Mucosa of rectum (tissue), 2 donors: ENCODE results near the gene SLC6A7.

Source experiments
- H3K27ac ChIP-seq, 2 donors: one replicate each; pipeline ENCODE4 v1.7.0; 2013; ENCODE audit warnings: inconsistent platforms in 2 of 2, low read depth in 2 of 2, low read length in 2 of 2
- H3K27me3 ChIP-seq, 2 donors: one replicate each; pipeline ENCODE4 v1.7.0; 2013; ENCODE audit warnings: low read length in 2 of 2; ENCODE audit not compliant: control insufficient read depth in 2 of 2, insufficient read depth in 2 of 2
- H3K36me3 ChIP-seq, 2 donors: one replicate each; pipeline ENCODE4 v1.7.0; 2013; ENCODE audit warnings: low read length in 2 of 2; ENCODE audit not compliant: control insufficient read depth in 2 of 2, insufficient read depth in 2 of 2
- H3K4me1 ChIP-seq, 2 donors: one replicate each; pipeline ENCODE4 v1.7.0; 2013; ENCODE audit warnings: low read length in 2 of 2, mild to moderate bottlenecking in 1 of 2; ENCODE audit not compliant: control insufficient read depth in 2 of 2, insufficient read depth in 2 of 2
- H3K4me3 ChIP-seq, 2 donors: one replicate each; pipeline ENCODE4 v1.7.0; 2013; ENCODE audit warnings: low read length in 2 of 2
- H3K9ac ChIP-seq, 2 donors: one replicate each; pipeline ENCODE4 v1.7.0; 2013; ENCODE audit warnings: low read length in 2 of 2, low read depth in 1 of 2, mild to moderate bottlenecking in 1 of 2
- H3K9me3 ChIP-seq, 2 donors: one replicate each; pipeline ENCODE4 v1.7.0; 2013; ENCODE audit warnings: low read length in 2 of 2; ENCODE audit not compliant: control insufficient read depth in 2 of 2
- donor health status: healthy.
- donor health status: Normal muscosa, but diverticular disease.

The SLC6A7 gene

GRCh38 chr5:150156027-150156368, 33.9 kb upstream of the SLC6A7 start:
- Histone ChIP-seq H3K27ac (peak overlapping the region; percentile 55 to 77), H3K27me3 (no peaks in the 10 kb centered on the region), H3K4me1 (peaks cover 4 to 5% of the 10 kb centered on the region in 2 donors), H3K9me3 (no peaks in the 10 kb centered on the region), H3K36me3 (no peaks in the 10 kb centered on the region), H3K9ac (peak overlapping the region in 1 of 2 donors; percentile 34), H3K4me3 (peak overlapping the region; percentile 40 to 53)

GRCh38 chr5:150156540-150156939, 33.3 kb upstream of the SLC6A7 start:
- no peaks in the 10 kb centered on the region for H3K36me3 ChIP-seq
- H3K9ac ChIP-seq = no peak overlapping the region
- H3K9me3 ChIP-seq = no peaks in the 10 kb centered on the region
- peak overlapping the region in 1 of 2 donors; percentile 55 for H3K27ac ChIP-seq
- H3K4me1 ChIP-seq = peaks cover 8 to 11% of the 10 kb centered on the region in 2 donors
- no peaks in the 10 kb centered on the region for H3K27me3 ChIP-seq
- H3K4me3 ChIP-seq = no peak overlapping the region

- H3K27me3 ChIP-seq = no peaks in the 10 kb centered on the region
- no peak overlapping the region for H3K9ac ChIP-seq
- H3K4me3 ChIP-seq = no peak overlapping the region
- H3K4me1 ChIP-seq = peaks cover 12 to 15% of the 10 kb centered on the region in 2 donors
- H3K36me3 ChIP-seq = no peaks in the 10 kb centered on the region
- H3K9me3 ChIP-seq = no peaks in the 10 kb centered on the region
- peak overlapping the region in 1 of 2 donors; percentile 23 for H3K27ac ChIP-seq
Observed at GRCh38 chr5:150157168-150157567, 32.7 kb upstream of the SLC6A7 start.

GRCh38 chr5:150158170-150158949, 31.5 kb upstream of the SLC6A7 start:
- Histone ChIP-seq H3K4me1 (peaks cover 12 to 25% of the 10 kb centered on the region in 2 donors), H3K27ac (peak overlapping the region; percentile 56 to 59), H3K4me3 (no peak overlapping the region), H3K27me3 (no peaks in the 10 kb centered on the region), H3K9me3 (no peaks in the 10 kb centered on the region), H3K9ac (no peak overlapping the region), H3K36me3 (no peaks in the 10 kb centered on the region)

GRCh38 chr5:150159031-150159430, 30.8 kb upstream of the SLC6A7 start:
- Histone ChIP-seq H3K27me3 (no peaks in the 10 kb centered on the region), H3K4me3 (no peak overlapping the region)

GRCh38 chr5:150159741-150160179, 30.1 kb upstream of the SLC6A7 start:
- Histone ChIP-seq H3K36me3 (no peaks in the 10 kb centered on the region), H3K4me3 (no peak overlapping the region), H3K9ac (no peak overlapping the region), H3K4me1 (peaks cover 24 to 39% of the 10 kb centered on the region in 2 donors), H3K27ac (peak overlapping the region in 1 of 2 donors; percentile 34), H3K27me3 (no peaks in the 10 kb centered on the region), H3K9me3 (no peaks in the 10 kb centered on the region)

More at GRCh38 chr5:150159031-150159430, 30.8 kb upstream of the SLC6A7 start:
- Histone ChIP-seq H3K9ac (no peak overlapping the region), H3K36me3 (no peaks in the 10 kb centered on the region), H3K9me3 (no peaks in the 10 kb centered on the region), H3K27ac (peak overlapping the region; percentile 56 to 59), H3K4me1 (peaks cover 18 to 32% of the 10 kb centered on the region in 2 donors)

- Histone ChIP-seq H3K36me3 (no peaks in the 10 kb centered on the region), H3K27ac (peak overlapping the region; percentile 9 to 34), H3K4me3 (no peak overlapping the region), H3K4me1 (peaks cover 32 to 47% of the 10 kb centered on the region in 2 donors), H3K27me3 (no peaks in the 10 kb centered on the region), H3K9me3 (no peaks in the 10 kb centered on the region), H3K9ac (no peak overlapping the region)
Observed at GRCh38 chr5:150160448-150161081, 29.3 kb upstream of the SLC6A7 start.

GRCh38 chr5:150161242-150162141, 28.4 kb upstream of the SLC6A7 start:
- Histone ChIP-seq H3K4me1 (peaks cover 34 to 49% of the 10 kb centered on the region in 2 donors), H3K9ac (peak overlapping the region; percentile 63 to 64), H3K36me3 (no peaks in the 10 kb centered on the region), H3K27me3 (no peaks in the 10 kb centered on the region), H3K4me3 (peak overlapping the region; percentile 13 to 61), H3K9me3 (no peaks in the 10 kb centered on the region), H3K27ac (peak overlapping the region; percentile 93 to 97)

GRCh38 chr5:150162142-150162513, 27.7 kb upstream of the SLC6A7 start:
- Histone ChIP-seq H3K36me3 (no peaks in the 10 kb centered on the region), H3K4me1 (peaks cover 34 to 49% of the 10 kb centered on the region in 2 donors), H3K4me3 (peak overlapping the region; percentile 13 to 61), H3K9me3 (no peaks in the 10 kb centered on the region), H3K9ac (peak overlapping the region; percentile 63 to 64), H3K27me3 (no peaks in the 10 kb centered on the region), H3K27ac (peak overlapping the region; percentile 95 to 97)
